Suprapubic skin (tissue), 4 donors: ENCODE results near the gene LRG1. TPM values are rescaled to one million over a fixed set of nuclear protein-coding genes. Genes with fewer than 3 reads are reported as not detected.
A peak's percentile ranks its signal among the peaks of the same experiment; 100 is the strongest.

ENCODE experiments used
- DNase-seq, 2 donors: peaks; one replicate each; pipeline ENCODE4 v3.0.0-alpha.2; 2019; ENCODE audit warnings: low spot score in 2 of 2
- H3K27ac ChIP-seq: fragments of 200-600 bp; sonication (generic); one replicate; pipeline ENCODE4 v1.5.1; 2019
- H3K27me3 ChIP-seq: fragments of 200-600 bp; sonication (generic); one replicate; pipeline ENCODE4 v1.5.1; 2019
- H3K36me3 ChIP-seq: fragments of 200-600 bp; sonication (generic); one replicate; pipeline ENCODE4 v1.5.1; 2019
- H3K4me1 ChIP-seq: fragments of 200-600 bp; sonication (generic); one replicate; pipeline ENCODE4 v1.5.1; 2019
- H3K4me3 ChIP-seq: fragments of 200-600 bp; sonication (generic); one replicate; pipeline ENCODE4 v1.5.1; 2019; ENCODE audit warnings: mild to moderate bottlenecking
- H3K9me3 ChIP-seq: fragments of 200-600 bp; sonication (generic); one replicate; pipeline ENCODE4 v1.5.1; 2019
- CTCF ChIP-seq, 2 donors: fragments of 200-600 bp in 1 of 2; fragments of 450-650 bp in 1 of 2; sonication (generic) in 1 of 2; IDR thresholded peaks; one replicate each; pipeline ENCODE4 v1.5.1; 2016 to 2019; ENCODE audit warnings: antibody characterized with exemption in 2 of 2, mild to moderate bottlenecking in 1 of 2, moderate library complexity in 1 of 2
- EP300 ChIP-seq: sonication (generic); formaldehyde crosslinking; IDR thresholded peaks from one replicate; pipeline ENCODE4 v1.6.1; 2017; ENCODE audit warnings: antibody characterized with exemption
- POLR2A ChIP-seq, 2 donors: fragments of 450-650 bp; IDR thresholded peaks; one replicate each; pipeline ENCODE4 v1.6.1; 2017; ENCODE audit warnings: antibody characterized with exemption in 2 of 2, mild to moderate bottlenecking in 2 of 2, moderate library complexity in 2 of 2
- POLR2AphosphoS5 ChIP-seq, 3 donors: sonication (generic); formaldehyde crosslinking; IDR thresholded peaks; one replicate each; pipeline ENCODE4 v1.6.1; 2017; ENCODE audit warnings: antibody characterized with exemption in 3 of 3
- WGBS: methylation state at CpG from one replicate; pipeline ENCODE4 v1.1.5; 2018; 5-methylcytosine and 5-hydroxymethylcytosine counted together
- total RNA-seq, 4 donors: library from RNA; depleted of rRNA; stranded (reverse); fragments of >200 nt; gene quantifications; one replicate each; pipeline ENCODE4 v1.1.0, GENCODE V29; 2016

LRG1 gene
- total RNA-seq, 4 donors from 2014 or later: 4.5 to 8.0 (median 6.3) TPM

GRCh38 chr19:4524808-4525562 is 14.9 kb downstream of the LRG1 start:
- WGBS: 73% methylated on average over 18 of the region's 23 CpGs
- H3K27ac ChIP-seq: no peak overlapping the region
- TF ChIP-seq EP300 (no peak), CTCF (IDR thresholded peaks at IDR 0.05) (peak; percentile 19 to 77), POLR2AphosphoS5 (IDR thresholded peaks at IDR 0.05) (no peak)
- peak in 1 of 2 donors; percentile 69 for DNase-seq
- no peaks in the 10 kb centered on the region for H3K4me1 ChIP-seq
- H3K4me3 ChIP-seq: no peak overlapping the region
- H3K36me3 ChIP-seq: no peaks in the 10 kb centered on the region
- H3K9me3 ChIP-seq: no peaks in the 10 kb centered on the region
- H3K27me3 ChIP-seq: no peaks in the 10 kb centered on the region

DNA sequence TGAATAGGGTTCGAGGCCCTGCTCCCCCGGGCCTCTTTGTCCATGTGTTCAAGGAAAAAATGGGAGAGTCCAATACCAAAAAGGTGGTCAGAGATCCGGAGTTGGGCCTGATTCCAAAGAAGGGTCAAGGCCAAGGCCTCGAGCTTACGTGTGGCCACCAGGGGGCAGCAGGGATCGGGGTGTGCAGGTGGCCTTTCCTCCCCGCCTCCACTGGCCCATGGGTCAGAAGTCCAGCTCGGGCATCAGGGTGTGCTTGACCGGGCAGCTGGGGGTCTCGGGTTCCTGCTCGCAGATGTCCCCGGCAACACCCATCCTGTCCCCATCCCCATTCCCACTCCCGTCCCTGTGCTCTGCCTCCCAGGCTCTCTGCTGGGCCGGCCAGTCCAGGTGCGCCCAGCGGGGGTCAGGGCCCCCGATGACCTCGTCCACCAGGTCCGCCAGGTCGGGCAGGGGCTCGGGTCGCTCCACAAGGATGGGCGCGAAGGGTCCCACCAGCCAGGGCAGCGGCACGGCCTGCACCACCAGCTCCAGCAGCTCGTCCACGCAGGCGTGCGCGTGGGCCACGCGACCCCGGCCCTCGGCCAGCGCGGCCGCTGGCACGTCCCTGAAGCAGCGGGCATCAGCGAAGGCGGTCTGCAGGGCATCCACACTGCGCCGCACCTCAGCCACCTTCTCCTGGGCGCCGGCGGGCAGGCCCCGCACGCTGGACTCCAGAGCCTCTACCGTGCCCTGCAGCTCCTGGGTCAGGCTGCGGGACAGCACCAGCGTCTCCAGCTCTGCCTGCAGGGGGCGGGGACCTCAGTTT is 16.3 kb downstream of the LRG1 start:
- Histone ChIP-seq H3K9me3 (no peaks in the 10 kb centered on the region), H3K27ac (no peak overlapping the region), H3K4me1 (peaks cover 13% of the 10 kb centered on the region), H3K36me3 (no peaks in the 10 kb centered on the region), H3K4me3 (no peak overlapping the region), H3K27me3 (no peaks in the 10 kb centered on the region)
- peak in 1 of 2 donors; percentile 64 for DNase-seq
- 57% methylated on average over 15 of the region's 53 CpGs for WGBS
- TF ChIP-seq POLR2A (IDR thresholded peaks at IDR 0.05): no peak
- TF ChIP-seq CTCF (IDR thresholded peaks at IDR 0.05): peak in 1 of 2 donors; percentile 46

GRCh38 chr19:4522291-4523002 is 17.4 kb downstream of the LRG1 start:
- WGBS: 87% methylated on average over 15 of the region's 15 CpGs
- no peaks in the 10 kb centered on the region for H3K36me3 ChIP-seq
- H3K9me3 ChIP-seq: no peaks in the 10 kb centered on the region

DNA sequence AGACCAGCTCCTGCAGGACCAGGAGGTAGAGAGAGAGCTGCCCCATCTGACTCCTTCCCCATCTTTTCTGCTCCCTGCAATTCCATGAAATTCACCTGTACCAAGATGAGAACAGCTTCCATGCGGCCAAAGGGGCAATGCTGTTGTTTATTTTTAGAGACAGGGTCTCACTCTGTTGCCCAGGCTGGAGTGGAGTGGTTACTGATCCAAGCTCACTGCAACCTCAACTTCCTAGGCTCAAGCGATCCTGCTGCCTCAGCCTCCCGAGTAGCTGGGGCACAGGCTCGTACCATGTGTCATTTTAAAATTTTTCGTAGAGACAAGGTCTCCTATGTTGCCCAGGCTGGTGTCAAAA is 18.0 kb downstream of the LRG1 start:
- peaks cover 6% of the 10 kb centered on the region for H3K27me3 ChIP-seq
- DNase-seq: no peak
- no peak for TF ChIP-seq POLR2AphosphoS5 (IDR thresholded peaks at IDR 0.05)
- no peak for TF ChIP-seq EP300
- no peak for TF ChIP-seq CTCF (IDR thresholded peaks at IDR 0.05)
- no peak for TF ChIP-seq POLR2A (IDR thresholded peaks at IDR 0.05)
- H3K36me3 ChIP-seq: no peaks in the 10 kb centered on the region
- no peaks in the 10 kb centered on the region for H3K9me3 ChIP-seq
- H3K27ac ChIP-seq: no peak overlapping the region
- no peak overlapping the region for H3K4me3 ChIP-seq
- WGBS: 94% methylated on average over 3 of the region's 5 CpGs
- H3K4me1 ChIP-seq: peaks cover 14% of the 10 kb centered on the region

More at GRCh38 chr19:4522291-4523002, 17.4 kb downstream of the LRG1 start:
- no peak for TF ChIP-seq EP300
- no peak for TF ChIP-seq CTCF (IDR thresholded peaks at IDR 0.05)
- no peak for TF ChIP-seq POLR2AphosphoS5 (IDR thresholded peaks at IDR 0.05)
- no peak for TF ChIP-seq POLR2A (IDR thresholded peaks at IDR 0.05)
- peaks cover 14% of the 10 kb centered on the region for H3K4me1 ChIP-seq
- DNase-seq: no peak
- H3K4me3 ChIP-seq: no peak overlapping the region
- H3K27me3 ChIP-seq: peaks cover 2% of the 10 kb centered on the region
- no peak overlapping the region for H3K27ac ChIP-seq
